A673 (cell line): ENCODE results near the gene ASB11. TPM values are rescaled to one million over a fixed set of nuclear protein-coding genes. Genes with fewer than 3 reads are reported as not detected.

ENCODE experiments used
- BruUV-seq: library from RNA; stranded (reverse); fragments of 400-500 nt; replicated peaks from 2 replicates; lab custom pipeline; 2021; lab: Mats Ljungman, UMichigan
- CTCF ChIA-PET: fragments of 300-600 bp; sonication (Branson Sonifier 250); formaldehyde crosslinking; loops from one replicate; lab custom pipeline; 2022; ENCODE audit warnings: antibody characterized with exemption; lab: Charles Lee
- POLR2A ChIA-PET: fragments of 300-600 bp; sonication (Branson Sonifier 250); formaldehyde crosslinking; loops from one replicate; lab custom pipeline; 2022; ENCODE audit warnings: antibody characterized with exemption; ENCODE audit not compliant: low non-redundant PET; lab: Charles Lee
- DNase-seq: peaks from one replicate; pipeline ENCODE4 v3.0.0-alpha.2; 2015; ENCODE audit warnings: low spot score
- H3K27ac ChIP-seq: fragments of 200-600 bp; sonication (generic); 2 replicates; pipeline ENCODE4 v1.5.1; 2016; ENCODE audit warnings: mixed run types, low read depth, mild to moderate bottlenecking, mixed read lengths, antibody characterized with exemption, low read length; ENCODE audit not compliant: poor library complexity, severe bottlenecking
- H3K27me3 ChIP-seq: fragments of 200-600 bp; sonication (generic); replicated peaks from 2 replicates; pipeline ENCODE4 v1.6.1; 2017; ENCODE audit warnings: mixed run types, low read depth, mild to moderate bottlenecking, mixed read lengths, antibody characterized with exemption, low read length; ENCODE audit not compliant: insufficient read depth, poor library complexity
- H3K36me3 ChIP-seq: fragments of 200-600 bp; sonication (generic); 2 replicates; pipeline ENCODE4 v1.6.1; 2016; ENCODE audit warnings: mixed run types, mild to moderate bottlenecking, mixed read lengths, antibody characterized with exemption, low read length; ENCODE audit not compliant: insufficient read depth, poor library complexity, severe bottlenecking
- H3K4me1 ChIP-seq: fragments of 200-600 bp; sonication (generic); 2 replicates; pipeline ENCODE4 v1.6.1; 2017; ENCODE audit warnings: mixed run types, mild to moderate bottlenecking, mixed read lengths, antibody characterized with exemption, low read length; ENCODE audit not compliant: insufficient read depth, poor library complexity, severe bottlenecking
- H3K4me3 ChIP-seq: fragments of 200-600 bp; sonication (generic); 2 replicates; pipeline ENCODE4 v1.5.1; 2016; ENCODE audit warnings: low read depth, mixed run types, mild to moderate bottlenecking, mixed read lengths, low read length; ENCODE audit not compliant: poor library complexity, severe bottlenecking
- H3K9me3 ChIP-seq: fragments of 200-600 bp; sonication (generic); 2 replicates; pipeline ENCODE4 v1.6.1; 2016; ENCODE audit warnings: mixed run types, low read depth, mild to moderate bottlenecking, mixed read lengths, antibody characterized with exemption, low read length; ENCODE audit not compliant: poor library complexity, severe bottlenecking
- CTCF ChIP-seq: fragments of 300-800, 200-600 bp; sonication (generic); conservative IDR thresholded peaks from 2 replicates; pipeline ENCODE4 v1.5.1; 2017; ENCODE audit warnings: low read depth, mild to moderate bottlenecking, antibody characterized with exemption, low read length, moderate library complexity, mixed read lengths
- EZH2 ChIP-seq: fragments of 200-600 bp; sonication (generic); IDR thresholded peaks from 2 replicates; pipeline ENCODE4 v1.6.1; 2017; ENCODE audit warnings: borderline replicate concordance, low read depth, mild to moderate bottlenecking, mixed read lengths, antibody characterized with exemption, low read length; ENCODE audit not compliant: poor library complexity, severe bottlenecking
- intact Hi-C: fragments of 100-400 bp; cut with micrococcal nuclease; formaldehyde crosslinking; loops from one replicate; pipeline ENCODE4 v1.10.0; 2022; ENCODE audit not compliant: unreplicated experiment
- total RNA-seq: library from RNA; stranded (reverse); gene quantifications from 2 replicates; pipeline ENCODE4 v1.2.3, GENCODE V29; 2021

ASB11 gene
- total RNA-seq, 1 experiment from 2014 or later = 0.62 TPM

DNA sequence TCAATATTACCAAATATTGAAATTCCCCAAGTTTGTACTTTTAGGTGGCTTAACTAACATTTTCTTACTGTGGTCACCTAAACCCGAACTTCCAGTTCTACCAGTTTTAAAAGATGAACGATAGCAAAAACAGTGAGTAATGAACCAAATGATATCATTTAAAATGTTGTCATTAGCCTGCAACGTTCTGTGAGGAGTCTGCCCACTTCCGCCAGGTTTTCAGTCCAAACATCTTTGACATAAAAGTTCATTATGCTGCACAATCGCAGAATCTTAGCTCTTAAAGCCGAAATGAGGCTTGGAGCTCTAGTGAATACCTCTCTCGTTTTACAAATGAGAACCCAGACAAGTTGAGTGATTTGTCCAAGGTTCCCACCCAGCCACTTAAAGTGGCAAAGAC, 19.1 kb upstream of the ASB11 start:
- no TSS peak for BruUV-seq
- H3K27me3 ChIP-seq = peaks cover 25% of the 10 kb centered on the region
- peaks cover 12% of the 10 kb centered on the region for H3K36me3 ChIP-seq
- H3K4me1 ChIP-seq = no peaks in the 10 kb centered on the region
- CTCF ChIA-PET = no interaction called here
- H3K27ac ChIP-seq = peak overlapping the region; percentile 89
- intact Hi-C loops = no loop called here
- TF ChIP-seq CTCF (no peak), EZH2 (no peak)
- H3K4me3 ChIP-seq = peak overlapping the region; percentile 77
- no peak for DNase-seq
- H3K9me3 ChIP-seq = no peaks in the 10 kb centered on the region
- POLR2A ChIA-PET = no interaction called here

DNA sequence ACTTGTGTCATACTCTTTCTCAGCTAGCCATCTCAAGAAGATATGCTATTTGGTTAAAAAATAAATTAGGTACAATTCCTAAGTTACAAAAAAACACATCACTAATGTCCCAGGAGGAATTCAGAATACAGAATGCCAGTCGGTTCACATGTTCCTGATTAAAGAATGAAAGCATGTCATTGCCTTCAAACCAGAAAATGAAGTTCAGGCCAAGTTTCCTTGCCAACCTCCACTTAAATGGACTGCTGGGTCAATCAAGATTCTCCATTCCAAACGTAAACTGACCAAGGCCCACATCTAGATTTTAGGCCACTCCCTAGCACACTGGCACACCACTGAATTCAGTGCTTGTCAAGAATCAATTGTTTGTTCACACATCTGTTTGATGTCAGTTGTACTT, 13.4 kb upstream of the ASB11 start:
- no peak overlapping the region for H3K4me3 ChIP-seq

GRCh38 chrX:15328131-15328530, 12.7 kb upstream of the ASB11 start:
- H3K27me3 ChIP-seq = peaks cover 20% of the 10 kb centered on the region
- CTCF ChIA-PET = no interaction called here
- TF ChIP-seq CTCF = no peak
- no peak for TF ChIP-seq EZH2
- H3K27ac ChIP-seq = no peak overlapping the region
- POLR2A ChIA-PET = no interaction called here
- H3K9me3 ChIP-seq = no peaks in the 10 kb centered on the region
- H3K4me3 ChIP-seq = no peak overlapping the region
- no peaks in the 10 kb centered on the region for H3K4me1 ChIP-seq
- DNase-seq = no peak
- BruUV-seq = no TSS peak
- peaks cover 12% of the 10 kb centered on the region for H3K36me3 ChIP-seq
- intact Hi-C loops = no loop called here

More for the DNA sequence above, 13.4 kb upstream of the ASB11 start:
- peaks cover 12% of the 10 kb centered on the region for H3K36me3 ChIP-seq
- TF ChIP-seq EZH2 (no peak), CTCF (no peak)
- CTCF ChIA-PET = no interaction called here
- no peak for DNase-seq
- intact Hi-C loops = no loop called here
- H3K9me3 ChIP-seq = no peaks in the 10 kb centered on the region
- POLR2A ChIA-PET = interaction anchor here (0.6 kb wide), 1 partner anchor 30 kb away, joined by 3 read pairs; no protein-coding TSS in a partner anchor
- H3K27me3 ChIP-seq = peaks cover 20% of the 10 kb centered on the region
- no peaks in the 10 kb centered on the region for H3K4me1 ChIP-seq
- BruUV-seq = no TSS peak
- no peak overlapping the region for H3K27ac ChIP-seq
